ENCODE results near the gene PADI1. TPM values are rescaled to one million over a fixed set of nuclear protein-coding genes. Genes with fewer than 3 reads are reported as not detected.

PADI1 gene
- total and polyA plus RNA-seq, 4 donors: 4.9 TPM; not detected in 3

GRCh38 chr1:17212009-17212408 is 7.1 kb downstream of the PADI1 start (continued):
- TF ChIP-seq EGR1 (IDR thresholded peaks at IDR 0.05; ENCODE audit: low read depth in 2 of 2) (no peak), FOXA1 (IDR thresholded peaks at IDR 0.05) (no peak)

GRCh38 chr1:17212487-17213121 is 7.7 kb downstream of the PADI1 start:
- H3K9me3 ChIP-seq (ENCODE audit: control insufficient read depth in 4 of 4, low read length in 3 of 4): no peaks in the 10 kb centered on the region
- TF ChIP-seq FOXA1 (IDR thresholded peaks at IDR 0.05) (no peak), ATF3 (IDR thresholded peaks at IDR 0.05) (no peak), CTCF (IDR thresholded peaks at IDR 0.05; ENCODE audit: low read depth, low read length, missing input control) (no peak), SP1 (IDR thresholded peaks at IDR 0.05) (no peak), REST (IDR thresholded peaks at IDR 0.05) (no peak), NR2F2 (IDR thresholded peaks at IDR 0.05) (no peak), TAF1 (conservative IDR thresholded peaks at IDR 0.05) (no peak)
- peaks cover 0 to 5% (median 1%) of the 10 kb centered on the region in 4 donors for H3K27me3 ChIP-seq (ENCODE audit: control insufficient read depth in 4 of 4, insufficient read depth in 4 of 4, low read length in 3 of 4)
- no peak overlapping the region for H3K9ac ChIP-seq (ENCODE audit: low read depth in 1 of 2, low read length in 2 of 2)
- WGBS: 51% methylated on average over 13 of the region's 13 CpGs
- peaks cover 0 to 6% (median 2%) of the 10 kb centered on the region in 4 donors for H3K4me1 ChIP-seq (ENCODE audit: control insufficient read depth in 4 of 4, insufficient read depth in 4 of 4, low read length in 3 of 4)
- peak; percentile 48 for DNase-seq (ENCODE audit: low spot score)
- H3K36me3 ChIP-seq (ENCODE audit: control insufficient read depth in 4 of 4, insufficient read depth in 3 of 4, low read depth in 1 of 4, low read length in 3 of 4): no peaks in the 10 kb centered on the region
- no peak overlapping the region for H3K27ac ChIP-seq (ENCODE audit: low read depth in 1 of 2, low read length in 2 of 2)
- H3K4me3 ChIP-seq (ENCODE audit: low read depth in 1 of 3, low read length in 3 of 3): no peak overlapping the region

- TF ChIP-seq ZBTB33 (IDR thresholded peaks at IDR 0.05): no peak
- no peak for TF ChIP-seq FOXA2 (IDR thresholded peaks at IDR 0.05)
- no peak for TF ChIP-seq TAF1 (conservative IDR thresholded peaks at IDR 0.05)
- no peak for TF ChIP-seq GABPA (IDR thresholded peaks at IDR 0.05 in 1 of 2, conservative IDR thresholded peaks at IDR 0.05 in 1 of 2)
- 64% methylated on average over 13 of the region's 13 CpGs for WGBS
- no peak overlapping the region for H3K27ac ChIP-seq (ENCODE audit: low read depth in 1 of 2, low read length in 2 of 2)
- H3K9ac ChIP-seq (ENCODE audit: low read depth in 1 of 2, low read length in 2 of 2): no peak overlapping the region
- H3K4me1 ChIP-seq (ENCODE audit: control insufficient read depth in 4 of 4, insufficient read depth in 4 of 4, low read length in 3 of 4): peaks cover 0 to 6% (median 2%) of the 10 kb centered on the region in 4 donors
- no peak overlapping the region for H3K4me3 ChIP-seq (ENCODE audit: low read depth in 1 of 3, low read length in 3 of 3)
- DNase-seq (ENCODE audit: low spot score): no peak
- no peaks in the 10 kb centered on the region for H3K9me3 ChIP-seq (ENCODE audit: control insufficient read depth in 4 of 4, low read length in 3 of 4)
- peaks cover 0 to 5% (median 1%) of the 10 kb centered on the region in 4 donors for H3K27me3 ChIP-seq (ENCODE audit: control insufficient read depth in 4 of 4, insufficient read depth in 4 of 4, low read length in 3 of 4)
- H3K36me3 ChIP-seq (ENCODE audit: control insufficient read depth in 4 of 4, insufficient read depth in 3 of 4, low read depth in 1 of 4, low read length in 3 of 4): no peaks in the 10 kb centered on the region
Observed at GRCh38 chr1:17213148-17213781, 8.3 kb downstream of the PADI1 start.

Data from liver (tissue), 9 donors.